Endothelial cell of umbilical vein (primary cell): ENCODE data around the gene BPIFA3. TPM values are rescaled to one million over a fixed set of nuclear protein-coding genes. Genes with fewer than 3 reads are reported as not detected.

ENCODE experiments used
- BruUV-seq: library from RNA; stranded (reverse); fragments of 400-500 nt; replicated peaks from 2 replicates; lab custom pipeline; 2021; lab: Mats Ljungman, UMichigan
- CTCF ChIA-PET: fragments of 300-600, 350-600 bp; sonication (Branson Sonifier 250); formaldehyde crosslinking; loops from one replicate; lab custom pipeline; 2021; ENCODE audit warnings: antibody characterized with exemption, inconsistent platforms; lab: Charles Lee
- POLR2A ChIA-PET: fragments of 300-600, 350-600 bp; sonication (Branson Sonifier 250); formaldehyde crosslinking; loops from one replicate; lab custom pipeline; 2021; ENCODE audit warnings: antibody characterized with exemption, inconsistent platforms; lab: Charles Lee
- DNase-seq: peaks from one replicate; pipeline ENCODE4 v3.0.0-alpha.2; 2011; ENCODE audit warnings: low read depth, low spot score
- FAIRE-seq: peaks from 2 replicates; lab custom pipeline; 2011; peaks lifted over from hg19 to GRCh38; lab: Jason Lieb, UNC
- H2AFZ ChIP-seq: 2 replicates; pipeline ENCODE4 v1.6.0; 2012; ENCODE audit warnings: low read depth, low read length, control low read depth, inconsistent platforms
- H3K27ac ChIP-seq: 2 replicates; pipeline ENCODE4 v1.5.1; 2011; ENCODE audit warnings: low read depth, mild to moderate bottlenecking, control low read depth, low read length, moderate library complexity; ENCODE audit not compliant: insufficient read depth
- H3K27me3 ChIP-seq, 2 experiments: 2 replicates each; pipeline versions ENCODE4 v1.6.0 to v1.6.1; 2011; ENCODE audit warnings: low read length in 2 of 2, mixed read lengths in 1 of 2; ENCODE audit not compliant: control insufficient read depth in 2 of 2, insufficient read depth in 2 of 2
- H3K36me3 ChIP-seq, 2 experiments: 2 replicates in 1 of 2; 3 replicates in 1 of 2; pipeline ENCODE4 v1.5.1; 2011; ENCODE audit warnings: low read length in 2 of 2, mild to moderate bottlenecking in 1 of 2, moderate library complexity in 1 of 2; ENCODE audit not compliant: control insufficient read depth in 2 of 2, insufficient read depth in 2 of 2; ENCODE audit errors: extremely low read depth in 1 of 2
- H3K4me1 ChIP-seq: 3 replicates; pipeline ENCODE4 v1.5.1; 2011; ENCODE audit warnings: mild to moderate bottlenecking, low read length; ENCODE audit not compliant: control insufficient read depth, insufficient read depth; ENCODE audit errors: extremely low read depth
- H3K4me2 ChIP-seq: 2 replicates; pipeline ENCODE4 v1.6.1; 2011; ENCODE audit warnings: low read length, control low read depth, mixed read lengths; ENCODE audit not compliant: insufficient read depth
- H3K4me3 ChIP-seq, 3 experiments: fragments of 200-600 bp in 1 of 3; sonication (generic), shearing (Covaris generic) in 1 of 3; replicated peaks in 1 of 3; 2 replicates each; pipeline ENCODE4 v1.5.1; 2011 to 2016; ENCODE audit warnings: control low read depth in 3 of 3, low read length in 3 of 3, mild to moderate bottlenecking in 2 of 3, inconsistent platforms in 1 of 3, low read depth in 1 of 3, moderate library complexity in 1 of 3; ENCODE audit not compliant: insufficient read depth in 1 of 3
- H3K79me2 ChIP-seq: 2 replicates; pipeline ENCODE4 v1.6.0; 2012; ENCODE audit warnings: low read length, inconsistent platforms; ENCODE audit not compliant: control insufficient read depth, insufficient read depth
- H3K9ac ChIP-seq: replicated peaks from 2 replicates; pipeline ENCODE3; 2011; ENCODE audit warnings: low read length, control low read depth; ENCODE audit not compliant: insufficient read depth; ENCODE audit errors: extremely low read depth
- H3K9me1 ChIP-seq: replicated peaks from 3 replicates; pipeline ENCODE4 v1.6.0; 2011; ENCODE audit warnings: mild to moderate bottlenecking, low read length; ENCODE audit not compliant: control insufficient read depth, insufficient read depth; ENCODE audit errors: extremely low read depth
- H3K9me3 ChIP-seq: replicated peaks from 2 replicates; pipeline ENCODE4 v1.5.1; 2012; ENCODE audit warnings: low read length, inconsistent platforms; ENCODE audit not compliant: control insufficient read depth, insufficient read depth
- H4K20me1 ChIP-seq: replicated peaks from 2 replicates; pipeline ENCODE3; 2011; ENCODE audit warnings: mild to moderate bottlenecking, low read length; ENCODE audit not compliant: control insufficient read depth, insufficient read depth; ENCODE audit errors: extremely low read depth
- CTCF ChIP-seq, 2 donors: IDR thresholded peaks; 1 replicate in 1 of 2; 2 replicates in 1 of 2; pipeline ENCODE4 v1.5.1; 2011; ENCODE audit warnings: low read length in 2 of 2, mild to moderate bottlenecking in 2 of 2, moderate library complexity in 2 of 2, control low read depth in 1 of 2, inconsistent platforms in 1 of 2, low read depth in 1 of 2; ENCODE audit not compliant: insufficient read depth in 1 of 2; ENCODE audit errors: extremely low read depth in 1 of 2
- EZH2 ChIP-seq: IDR thresholded peaks from 2 replicates; pipeline ENCODE4 v1.6.1; 2012; ENCODE audit warnings: borderline replicate concordance, low read depth, mild to moderate bottlenecking, moderate library complexity, low read length, inconsistent platforms; ENCODE audit not compliant: severe bottlenecking
- FOS ChIP-seq: IDR thresholded peaks from 2 replicates; pipeline ENCODE4 v1.6.1; 2011; ENCODE audit warnings: mild to moderate bottlenecking, low read length, moderate library complexity, borderline replicate concordance; ENCODE audit not compliant: insufficient read depth
- GATA2 ChIP-seq: IDR thresholded peaks from 2 replicates; pipeline ENCODE4 v1.7.0; 2011; ENCODE audit warnings: low read depth, mild to moderate bottlenecking, moderate library complexity, mixed read lengths, low read length; ENCODE audit not compliant: insufficient read length, insufficient read depth
- JUN ChIP-seq: IDR thresholded peaks from 2 replicates; pipeline ENCODE4 v1.6.1; 2011; ENCODE audit warnings: borderline replicate concordance, low read depth; ENCODE audit not compliant: insufficient read length, insufficient read depth
- MYC ChIP-seq: IDR thresholded peaks from one replicate; pipeline ENCODE4 v1.6.1; 2011; ENCODE audit warnings: mild to moderate bottlenecking, low read depth, low read length
- POLR2A ChIP-seq: IDR thresholded peaks from 2 replicates; pipeline ENCODE4 v1.6.1; 2012; ENCODE audit warnings: low read depth, mild to moderate bottlenecking, control low read depth, low read length
- POLR2AphosphoS5 ChIP-seq: IDR thresholded peaks from 2 replicates; pipeline ENCODE4 v1.6.1; 2012; ENCODE audit warnings: low read depth, mild to moderate bottlenecking, control low read depth, low read length, moderate library complexity; ENCODE audit not compliant: insufficient read depth
- dilution Hi-C: fragments of 300-500 bp; cut with MboI; formaldehyde crosslinking; loops from one replicate; pipeline ENCODE4 v1.15.0; 2019; ENCODE audit warnings: low sequenced_read_pairs; ENCODE audit not compliant: extremely low pct_ligation_motif_present
- intact Hi-C: fragments of 100-400 bp; cut with micrococcal nuclease; formaldehyde crosslinking; loops from one replicate; pipeline ENCODE4 v1.10.0; 2022
- polyA plus RNA-seq, 4 experiments: library from polyadenylated mRNA; depleted of rRNA in 3 of 4; stranded (reverse) in 3 of 4; unstranded in 1 of 4; fragments of >200 nt; gene quantifications; 2 replicates each; pipeline versions ENCODE4 v1.2.1 to v1.2.3, GENCODE V29; 2011 to 2012; ENCODE audit warnings: missing spikeins in 1 of 4
- total RNA-seq: library from RNA; stranded (reverse); gene quantifications from 2 replicates; pipeline ENCODE4 v1.2.3, GENCODE V29; 2021
- TF ChIP-seq, protein P1 (sequence below): IDR thresholded peaks from 2 replicates; pipeline ENCODE4 v1.6.1; 2011; ENCODE audit not compliant: insufficient read depth, insufficient read length

The BPIFA3 gene
- total and polyA plus RNA-seq, 2 donors (not counting 3 experiments of a cell fraction or from before 2014, with no cell fraction given), result not detected

GRCh38 chr20:33249456-33249855 lies 32.3 kb downstream of the BPIFA3 start:
- H3K27me3 ChIP-seq, result no peaks in the 10 kb centered on the region
- H3K9me1 ChIP-seq, result no peaks in the 10 kb centered on the region
- CTCF ChIA-PET, result no interaction called here
- intact Hi-C loops, result no loop called here
- H3K9me3 ChIP-seq, result no peaks in the 10 kb centered on the region
- no peaks in the 10 kb centered on the region for H3K4me1 ChIP-seq
- no peak for DNase-seq
- POLR2A ChIA-PET, result no interaction called here
- BruUV-seq, result no TSS peak
- H3K79me2 ChIP-seq, result no peaks in the 10 kb centered on the region
- TF ChIP-seq EZH2 (no peak), GATA2 (no peak), POLR2AphosphoS5 (no peak), POLR2A (no peak), JUN (no peak), CTCF (IDR thresholded peaks at IDR 0.05; ENCODE audit: extremely low read depth in 1 of 2, insufficient read depth in 1 of 2, low read depth in 1 of 2, low read length in 2 of 2) (no peak), MYC (no peak), FOS (no peak)
- TF ChIP-seq, protein P1, sequence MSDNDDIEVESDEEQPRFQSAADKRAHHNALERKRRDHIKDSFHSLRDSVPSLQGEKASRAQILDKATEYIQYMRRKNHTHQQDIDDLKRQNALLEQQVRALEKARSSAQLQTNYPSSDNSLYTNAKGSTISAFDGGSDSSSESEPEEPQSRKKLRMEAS, result no peak
- no peaks in the 10 kb centered on the region for H3K36me3 ChIP-seq
- no peak for FAIRE-seq
- no peak overlapping the region for H3K9ac ChIP-seq
- no peak overlapping the region for H3K4me3 ChIP-seq
- dilution Hi-C loops, result no loop called here
- H3K4me2 ChIP-seq, result no peak overlapping the region
- H2AFZ ChIP-seq, result no peak overlapping the region
- H4K20me1 ChIP-seq, result no peaks in the 10 kb centered on the region
- H3K27ac ChIP-seq, result no peak overlapping the region
